ENCODE data around the gene CACNB4. TPM values are rescaled to one million over a fixed set of nuclear protein-coding genes. Genes with fewer than 3 reads are reported as not detected.

CACNB4 gene
- total RNA-seq, 2 donors from 2014 or later: 0.33 to 1.3 TPM

DNA sequence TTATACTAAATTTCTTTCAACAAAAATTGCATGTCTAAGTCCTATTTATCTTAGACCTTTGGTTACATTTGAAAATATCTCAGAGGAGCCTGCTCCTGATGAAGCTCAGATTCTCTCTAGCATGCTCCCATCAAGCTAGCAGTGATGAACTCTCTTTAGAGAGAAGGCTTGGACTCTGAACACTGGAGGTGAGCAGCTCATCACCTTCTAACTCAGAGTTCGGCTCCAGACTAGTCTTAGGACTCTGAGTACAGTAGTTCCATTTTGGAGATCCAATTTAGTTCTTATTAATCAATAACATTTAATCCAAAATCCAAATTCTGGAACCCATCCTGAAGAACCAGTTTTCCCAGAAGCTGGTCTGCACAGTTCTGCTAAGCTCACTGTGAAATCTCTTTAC, 107.8 kb downstream of the CACNB4 start:
- H3K4me3 ChIP-seq: no peak overlapping the region
- no peak for ATAC-seq
- intact Hi-C loops (cut with DNase I): no loop called here
- no peak overlapping the region for H3K27ac ChIP-seq
- peaks cover 10% of the 10 kb centered on the region for H3K4me1 ChIP-seq
- H3K27me3 ChIP-seq: no peaks in the 10 kb centered on the region
- H3K36me3 ChIP-seq (replicated peaks in 1 of 2; ENCODE audit: insufficient read depth in 1 of 2, low read depth in 2 of 2): no peaks in the 10 kb centered on the region
- WGBS, 2 donors: 67 to 88% methylated on average over 1 of the region's 1 CpG
- TF ChIP-seq, protein P1, sequence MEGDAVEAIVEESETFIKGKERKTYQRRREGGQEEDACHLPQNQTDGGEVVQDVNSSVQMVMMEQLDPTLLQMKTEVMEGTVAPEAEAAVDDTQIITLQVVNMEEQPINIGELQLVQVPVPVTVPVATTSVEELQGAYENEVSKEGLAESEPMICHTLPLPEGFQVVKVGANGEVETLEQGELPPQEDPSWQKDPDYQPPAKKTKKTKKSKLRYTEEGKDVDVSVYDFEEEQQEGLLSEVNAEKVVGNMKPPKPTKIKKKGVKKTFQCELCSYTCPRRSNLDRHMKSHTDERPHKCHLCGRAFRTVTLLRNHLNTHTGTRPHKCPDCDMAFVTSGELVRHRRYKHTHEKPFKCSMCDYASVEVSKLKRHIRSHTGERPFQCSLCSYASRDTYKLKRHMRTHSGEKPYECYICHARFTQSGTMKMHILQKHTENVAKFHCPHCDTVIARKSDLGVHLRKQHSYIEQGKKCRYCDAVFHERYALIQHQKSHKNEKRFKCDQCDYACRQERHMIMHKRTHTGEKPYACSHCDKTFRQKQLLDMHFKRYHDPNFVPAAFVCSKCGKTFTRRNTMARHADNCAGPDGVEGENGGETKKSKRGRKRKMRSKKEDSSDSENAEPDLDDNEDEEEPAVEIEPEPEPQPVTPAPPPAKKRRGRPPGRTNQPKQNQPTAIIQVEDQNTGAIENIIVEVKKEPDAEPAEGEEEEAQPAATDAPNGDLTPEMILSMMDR (IDR thresholded peaks at IDR 0.05): no peak
- TF ChIP-seq POLR2A (IDR thresholded peaks at IDR 0.05): no peak
- no peaks in the 10 kb centered on the region for H3K9me3 ChIP-seq
- DNase-seq: no peak

DNA sequence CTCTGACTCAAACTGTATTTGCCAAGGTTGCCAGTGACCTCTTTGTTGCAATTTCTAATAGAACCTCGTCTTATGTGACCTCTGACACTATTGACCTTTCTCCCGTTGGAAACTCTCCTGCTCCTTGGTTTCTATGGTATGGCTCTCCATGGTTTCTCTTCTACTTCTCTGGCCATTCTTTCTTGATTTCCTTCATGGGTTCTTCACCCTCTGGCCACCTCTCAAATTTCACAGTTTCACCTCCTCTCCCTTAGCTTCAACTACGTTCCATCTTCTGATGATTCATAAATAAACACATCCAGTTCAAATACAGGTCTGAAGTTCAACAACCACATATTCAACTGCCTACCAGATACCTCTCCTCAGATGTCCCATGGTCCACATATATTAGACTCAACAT, 109.5 kb downstream of the CACNB4 start:
- intact Hi-C loops (cut with DNase I): no loop called here

DNA sequence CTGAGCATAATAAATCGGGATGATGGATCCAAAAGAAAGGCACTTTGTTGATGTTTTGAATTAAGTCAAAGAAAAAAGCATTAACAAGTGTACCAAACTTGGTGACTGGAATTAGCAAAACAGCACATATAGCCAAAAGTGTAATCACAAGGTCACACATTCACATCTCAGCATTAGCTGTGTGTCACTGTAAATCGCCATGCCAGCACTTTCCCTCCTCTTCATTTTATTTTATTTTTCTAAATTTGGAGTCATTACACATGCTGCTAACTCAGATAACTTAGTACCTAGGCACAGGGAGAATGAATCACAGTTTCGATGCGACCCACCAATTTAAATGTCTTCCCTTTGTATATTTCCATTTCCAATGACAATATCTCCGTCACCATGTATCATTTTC, 111.4 kb downstream of the CACNB4 start:
- TF ChIP-seq POLR2A (IDR thresholded peaks at IDR 0.05): no peak
- TF ChIP-seq, protein P1 (IDR thresholded peaks at IDR 0.05): no peak
- intact Hi-C loops (cut with DNase I): no loop called here
- no peak overlapping the region for H3K4me3 ChIP-seq
- H3K27ac ChIP-seq: no peak overlapping the region
- ATAC-seq (no peak), DNase-seq (no peak)
- WGBS, 2 donors: 90 to 91% methylated on average over 5 of the region's 5 CpGs
- H3K36me3 ChIP-seq (replicated peaks in 1 of 2; ENCODE audit: insufficient read depth in 1 of 2, low read depth in 2 of 2): no peaks in the 10 kb centered on the region
- no peaks in the 10 kb centered on the region for H3K27me3 ChIP-seq
- H3K4me1 ChIP-seq: no peaks in the 10 kb centered on the region
- no peaks in the 10 kb centered on the region for H3K9me3 ChIP-seq

More for the DNA sequence above, 109.5 kb downstream of the CACNB4 start:
- Histone ChIP-seq H3K36me3 (replicated peaks in 1 of 2; ENCODE audit: insufficient read depth in 1 of 2, low read depth in 2 of 2) (no peaks in the 10 kb centered on the region), H3K4me1 (no peaks in the 10 kb centered on the region), H3K9me3 (no peaks in the 10 kb centered on the region), H3K27ac (no peak overlapping the region), H3K27me3 (no peaks in the 10 kb centered on the region), H3K4me3 (no peak overlapping the region)
- WGBS, 2 donors: 72 to 78% methylated on average over 3 of the region's 3 CpGs
- DNase-seq (no peak), ATAC-seq (no peak)
- TF ChIP-seq, protein P1 (IDR thresholded peaks at IDR 0.05): no peak
- TF ChIP-seq POLR2A (IDR thresholded peaks at IDR 0.05): no peak

DNA sequence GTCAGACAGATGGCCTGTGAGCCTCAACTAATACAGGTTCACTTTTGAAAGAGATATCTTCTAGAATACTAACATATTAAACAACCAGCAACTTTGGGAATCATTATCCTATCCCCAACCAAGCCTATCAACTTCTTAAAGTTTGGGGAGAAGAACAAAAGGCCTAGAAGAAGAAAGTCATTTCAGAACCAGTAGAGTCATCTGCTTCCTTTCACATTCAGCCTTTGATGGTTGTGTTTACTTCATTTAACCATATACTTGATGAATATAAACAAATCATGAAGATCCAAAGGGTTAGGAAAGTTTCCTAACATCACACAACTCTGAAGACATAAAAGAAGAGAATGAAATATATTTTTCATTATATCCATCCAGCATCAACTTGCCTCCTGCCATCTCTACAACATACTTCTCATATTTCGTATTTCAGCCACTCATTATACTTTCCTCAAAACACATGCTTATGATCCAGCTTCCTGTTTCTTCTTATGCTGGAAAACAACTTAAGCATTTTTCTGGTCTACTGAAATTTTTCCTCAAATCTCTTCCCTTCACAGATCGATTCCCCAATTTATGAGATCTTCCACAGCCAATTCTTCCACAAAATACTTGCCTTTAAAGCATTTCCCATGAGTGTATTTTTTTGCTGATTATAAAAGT, 114.3 kb downstream of the CACNB4 start:
- Histone ChIP-seq H3K4me1 (no peaks in the 10 kb centered on the region), H3K27ac (no peak overlapping the region), H3K27me3 (no peaks in the 10 kb centered on the region), H3K4me3 (no peak overlapping the region), H3K36me3 (replicated peaks in 1 of 2; ENCODE audit: insufficient read depth in 1 of 2, low read depth in 2 of 2) (no peaks in the 10 kb centered on the region), H3K9me3 (no peaks in the 10 kb centered on the region)
- DNase-seq: no peak
- no peak for ATAC-seq
- intact Hi-C loops (cut with DNase I): no loop called here
- WGBS, 2 donors: 75 to 83% methylated on average over 2 of the region's 2 CpGs
- no peak for TF ChIP-seq POLR2A (IDR thresholded peaks at IDR 0.05)
- TF ChIP-seq, protein P1 (IDR thresholded peaks at IDR 0.05): no peak

DNA sequence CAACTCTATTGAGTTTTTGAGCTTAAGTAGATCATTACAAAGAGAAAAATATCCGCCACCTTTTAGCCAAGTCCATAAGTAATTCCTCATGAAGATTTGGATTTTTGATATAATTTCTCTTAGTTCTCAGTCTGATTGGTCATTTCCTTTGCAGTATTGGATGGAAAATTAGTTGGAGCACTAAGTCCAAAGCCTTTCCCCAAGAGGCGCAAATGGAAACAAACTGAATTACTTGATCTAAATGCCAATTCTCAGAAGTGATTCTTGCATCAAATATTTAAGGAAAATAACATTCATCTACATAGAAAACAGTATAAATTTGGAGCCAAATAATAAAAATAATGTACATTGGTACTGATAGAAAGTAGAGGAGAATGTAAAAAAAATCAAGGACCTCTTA, 115.6 kb downstream of the CACNB4 start:
- DNase-seq (no peak), ATAC-seq (no peak)
- Histone ChIP-seq H3K27ac (no peak overlapping the region), H3K9me3 (no peaks in the 10 kb centered on the region), H3K4me3 (no peak overlapping the region), H3K27me3 (no peaks in the 10 kb centered on the region), H3K36me3 (replicated peaks in 1 of 2; ENCODE audit: insufficient read depth in 1 of 2, low read depth in 2 of 2) (no peaks in the 10 kb centered on the region), H3K4me1 (no peaks in the 10 kb centered on the region)
- WGBS, 2 donors: 44 to 48% methylated on average over 2 of the region's 2 CpGs
- intact Hi-C loops (cut with DNase I): no loop called here
- TF ChIP-seq POLR2A (IDR thresholded peaks at IDR 0.05): no peak
- TF ChIP-seq, protein P1 (IDR thresholded peaks at IDR 0.05): no peak
